Choroid plexus epithelial cell (primary cell): ENCODE data around the gene COG6.

Experiments
- DNase-seq: peaks from one replicate; pipeline ENCODE4 v3.0.0-alpha.2; 2010; ENCODE audit warnings: low read depth
- H3K4me3 ChIP-seq: 2 replicates; pipeline ENCODE4 v1.5.1; 2011; ENCODE audit warnings: low read depth, mild to moderate bottlenecking, control low read depth, low read length, moderate library complexity
- TF ChIP-seq, protein P1 (sequence below): conservative IDR thresholded peaks from 2 replicates; pipeline ENCODE4 v1.5.1; 2011; ENCODE audit warnings: low read depth, mild to moderate bottlenecking, control low read depth, inconsistent platforms, low read length, moderate library complexity

COG6 gene

DNA sequence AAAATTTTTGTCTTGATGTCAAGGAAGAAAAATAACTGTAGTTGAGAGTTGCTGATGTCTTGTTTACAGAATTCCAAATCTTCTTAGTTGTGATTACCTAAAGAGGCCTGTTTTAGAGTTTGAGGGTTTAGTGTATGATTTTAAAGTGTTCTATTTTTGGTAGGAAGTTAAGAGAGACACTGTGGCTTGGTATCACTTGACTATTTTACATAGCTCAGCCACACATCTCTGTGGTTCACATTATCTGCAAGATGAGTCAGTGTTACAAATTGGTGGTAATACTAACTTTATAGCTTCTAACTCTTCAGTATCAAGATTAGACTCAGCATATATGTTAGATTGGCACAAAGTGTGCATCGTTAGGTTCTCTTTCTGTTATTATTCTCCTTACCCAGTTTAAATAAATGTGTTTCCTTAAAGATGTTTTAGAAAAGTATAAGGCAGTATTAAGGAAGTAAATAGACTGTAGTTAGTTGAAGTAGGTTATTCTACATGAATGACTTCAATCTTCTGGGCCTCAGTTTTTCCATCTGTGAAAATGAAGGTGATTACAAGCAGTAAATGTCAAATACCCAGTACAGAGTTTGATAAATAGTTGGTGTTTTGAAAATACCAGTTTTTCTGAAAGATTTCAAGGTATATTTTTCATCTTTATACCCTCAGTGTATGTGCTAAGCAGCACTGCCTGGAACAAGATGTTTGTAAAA, 33.4 kb downstream of the COG6 start:
- TF ChIP-seq, protein P1, sequence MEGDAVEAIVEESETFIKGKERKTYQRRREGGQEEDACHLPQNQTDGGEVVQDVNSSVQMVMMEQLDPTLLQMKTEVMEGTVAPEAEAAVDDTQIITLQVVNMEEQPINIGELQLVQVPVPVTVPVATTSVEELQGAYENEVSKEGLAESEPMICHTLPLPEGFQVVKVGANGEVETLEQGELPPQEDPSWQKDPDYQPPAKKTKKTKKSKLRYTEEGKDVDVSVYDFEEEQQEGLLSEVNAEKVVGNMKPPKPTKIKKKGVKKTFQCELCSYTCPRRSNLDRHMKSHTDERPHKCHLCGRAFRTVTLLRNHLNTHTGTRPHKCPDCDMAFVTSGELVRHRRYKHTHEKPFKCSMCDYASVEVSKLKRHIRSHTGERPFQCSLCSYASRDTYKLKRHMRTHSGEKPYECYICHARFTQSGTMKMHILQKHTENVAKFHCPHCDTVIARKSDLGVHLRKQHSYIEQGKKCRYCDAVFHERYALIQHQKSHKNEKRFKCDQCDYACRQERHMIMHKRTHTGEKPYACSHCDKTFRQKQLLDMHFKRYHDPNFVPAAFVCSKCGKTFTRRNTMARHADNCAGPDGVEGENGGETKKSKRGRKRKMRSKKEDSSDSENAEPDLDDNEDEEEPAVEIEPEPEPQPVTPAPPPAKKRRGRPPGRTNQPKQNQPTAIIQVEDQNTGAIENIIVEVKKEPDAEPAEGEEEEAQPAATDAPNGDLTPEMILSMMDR, result no peak
- no peak overlapping the region for H3K4me3 ChIP-seq
- DNase-seq, result peak; percentile 71

DNA sequence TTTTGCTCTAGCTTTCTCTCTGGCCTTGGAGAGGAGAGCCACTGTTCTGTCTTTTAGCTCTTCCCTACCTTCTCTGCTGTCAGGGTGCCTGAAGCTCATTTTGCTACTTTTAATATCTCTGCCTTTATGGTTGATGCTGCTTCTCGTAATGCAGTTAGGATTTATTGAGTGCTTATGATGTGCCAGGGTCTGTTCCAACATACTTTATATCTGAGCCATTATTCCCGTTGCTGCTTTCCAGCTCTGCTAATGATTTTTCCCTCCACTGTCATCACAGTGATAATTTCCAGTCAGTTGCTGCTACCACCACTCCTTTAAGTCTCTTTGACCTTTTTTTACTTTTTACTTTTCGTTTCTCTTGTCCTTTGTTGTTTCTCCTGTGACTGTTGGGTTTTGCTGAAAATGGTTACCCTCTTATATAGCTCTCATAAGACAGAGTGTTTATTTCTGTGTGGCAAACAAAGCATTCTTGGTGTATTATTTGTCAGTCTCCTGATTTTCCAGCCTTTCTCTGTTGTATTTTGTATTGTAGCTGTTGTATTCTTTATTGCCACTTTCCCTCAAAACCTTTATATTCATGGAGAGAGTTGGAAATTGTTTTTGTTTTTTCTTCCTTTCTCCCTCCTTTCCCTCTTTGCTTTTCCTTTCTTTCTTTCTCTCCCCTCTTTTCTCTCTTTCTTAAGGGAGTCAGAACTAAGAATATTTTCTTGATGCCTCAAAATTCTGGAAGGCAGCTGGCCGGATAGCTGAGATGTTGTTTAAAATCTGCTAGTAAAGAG, 37.4 kb downstream of the COG6 start:
- TF ChIP-seq, protein P1, result no peak
- no peak for DNase-seq

GRCh38 chr13:39699274-39699673, 43.8 kb downstream of the COG6 start:
- DNase-seq, result peak; percentile 10
- no peak overlapping the region for H3K4me3 ChIP-seq
- TF ChIP-seq, protein P1, result no peak

More for the DNA sequence above, 37.4 kb downstream of the COG6 start:
- no peak overlapping the region for H3K4me3 ChIP-seq

GRCh38 chr13:39712626-39713025, 57.2 kb downstream of the COG6 start:
- no peak for DNase-seq
- TF ChIP-seq, protein P1, result no peak

DNA sequence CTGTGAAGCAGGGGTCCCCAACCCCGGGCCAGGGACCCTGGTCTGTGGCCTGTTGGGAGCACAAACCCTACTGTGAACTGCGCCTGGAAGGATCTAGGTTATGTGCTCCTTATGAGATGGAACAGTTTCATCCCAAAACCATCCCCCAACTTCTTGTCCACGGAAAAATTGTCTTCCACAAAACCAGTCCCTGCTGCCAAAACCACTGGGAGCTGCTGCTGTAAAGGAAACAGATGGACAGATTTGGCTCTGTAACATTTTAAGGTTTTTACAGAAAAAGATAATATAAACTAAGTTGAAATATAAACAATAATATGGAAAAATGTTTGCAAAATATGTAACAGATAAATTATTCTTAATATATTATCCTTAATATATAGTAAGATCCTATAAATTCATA, 73.7 kb downstream of the COG6 start:
- H3K4me3 ChIP-seq, result no peak overlapping the region
- TF ChIP-seq, protein P1, result peak; percentile 26
- peak; percentile 17 for DNase-seq

More at GRCh38 chr13:39712626-39713025, 57.2 kb downstream of the COG6 start:
- no peak overlapping the region for H3K4me3 ChIP-seq

- no peak overlapping the region for H3K4me3 ChIP-seq
- TF ChIP-seq, protein P1, result no peak
- no peak for DNase-seq
Measured at GRCh38 chr13:39734952-39735351, 79.5 kb downstream of the COG6 start.
